Stimulated activated CD4-positive, alpha-beta T cell treated with anti-CD3 and anti-CD28 coated beads, Interleukin-2, amount 100 ng/mL, for 24 hours (primary cell): ENCODE measurements around the gene SPC25.
A peak's percentile ranks its signal among the peaks of the same experiment; 100 is the strongest.
"Not testable (repeated sequence)": the region's sequence is repeated elsewhere in the genome, so short reads cannot be mapped to it uniquely, and the experiment has no call there.

Experiments used
- DNase-seq, 2 donors: peaks; one replicate each; pipeline ENCODE4 v3.0.0-alpha.2; 2020

SPC25 gene

GRCh38 chr2:168890006-168890782 is at the start of gene SPC25:
TSS of gene SPC25 (minus strand) at chr2:168890430. CDS start at chr2:168889519, 911 bp downstream.
- peak; percentile 85 to 88 for DNase-seq

GRCh38 chr2:168939918-168940317 is 49.7 kb upstream of the SPC25 start:
- DNase-seq = no peak

GRCh38 chr2:168939061-168939460 is 48.8 kb upstream of the SPC25 start:
- DNase-seq = no peak

- DNase-seq = no peak
Observed at GRCh38 chr2:168935810-168936581, 45.8 kb upstream of the SPC25 start.

GRCh38 chr2:168934826-168935225 is 44.6 kb upstream of the SPC25 start:
- DNase-seq = no peak

GRCh38 chr2:168932174-168932573 is 41.9 kb upstream of the SPC25 start:
- DNase-seq = not testable (repeated sequence)

- DNase-seq = no peak
Observed at GRCh38 chr2:168930242-168930641, 40.0 kb upstream of the SPC25 start.

GRCh38 chr2:168929031-168929430 is 38.8 kb upstream of the SPC25 start:
- no peak for DNase-seq

- DNase-seq = no peak
Observed at GRCh38 chr2:168928113-168928831, 38.0 kb upstream of the SPC25 start.

- DNase-seq = no peak
Observed at GRCh38 chr2:168926621-168927386, 36.6 kb upstream of the SPC25 start.

- DNase-seq = no peak
Observed at GRCh38 chr2:168920504-168921157, 30.4 kb upstream of the SPC25 start.

- DNase-seq = no peak
Observed at GRCh38 chr2:168916331-168916675, 26.1 kb upstream of the SPC25 start.

- no peak for DNase-seq
Observed at GRCh38 chr2:168915441-168916330, 25.5 kb upstream of the SPC25 start.

GRCh38 chr2:168913495-168913894 is 23.3 kb upstream of the SPC25 start:
- no peak for DNase-seq

GRCh38 chr2:168912901-168913369 is 22.7 kb upstream of the SPC25 start:
- no peak for DNase-seq

- DNase-seq = no peak
Observed at GRCh38 chr2:168912466-168912865, 22.2 kb upstream of the SPC25 start.

- no peak for DNase-seq
Observed at GRCh38 chr2:168910330-168910729, 20.1 kb upstream of the SPC25 start.

- DNase-seq = no peak
Observed at GRCh38 chr2:168907940-168908662, 17.9 kb upstream of the SPC25 start.

- DNase-seq = no peak
Observed at GRCh38 chr2:168904358-168904757, 14.1 kb upstream of the SPC25 start.

- DNase-seq = no peak
Observed at GRCh38 chr2:168903888-168904287, 13.7 kb upstream of the SPC25 start.
